NOMO-1 treated with DMSO at 0.1 percent for 48 hours (cell line): ENCODE measurements around the gene ZNF792.
"Not testable (repeated sequence)": the region's sequence is repeated elsewhere in the genome, so short reads cannot be mapped to it uniquely, and the experiment has no call there.

Experiments used
- DNase-seq: peaks from one replicate; lab custom pipeline; 2025; ENCODE audit not compliant: unreplicated experiment; lab: John Stamatoyannopoulos, UW

The ZNF792 gene

GRCh38 chr19:34963573-34964406 is at the start of gene ZNF792:
Gene ZNF792 (minus strand): TSS chr19:34964229. CDS start chr19:34963662, 567 bp downstream.
- peak; percentile 43 for DNase-seq

GRCh38 chr19:35013041-35013819 is 49.2 kb upstream of the ZNF792 start:
- DNase-seq: peak; percentile 26

- DNase-seq: no peak
These were observed 48.0 kb upstream of the ZNF792 start for GRCh38 chr19:35011737-35012682.

GRCh38 chr19:35011091-35011689 is 47.2 kb upstream of the ZNF792 start:
- no peak for DNase-seq

GRCh38 chr19:35009424-35010415 is 45.7 kb upstream of the ZNF792 start:
- DNase-seq: no peak

GRCh38 chr19:35008891-35009341 is 44.9 kb upstream of the ZNF792 start:
- no peak for DNase-seq

- not testable (repeated sequence) for DNase-seq
These were observed 43.4 kb upstream of the ZNF792 start for GRCh38 chr19:35007427-35007826.

- DNase-seq: no peak
These were observed 43.0 kb upstream of the ZNF792 start for GRCh38 chr19:35006999-35007365.

GRCh38 chr19:35006342-35006998 is 42.4 kb upstream of the ZNF792 start:
- no peak for DNase-seq

GRCh38 chr19:35006007-35006341 is 41.9 kb upstream of the ZNF792 start:
- DNase-seq: not testable (repeated sequence)

GRCh38 chr19:35005256-35005977 is 41.4 kb upstream of the ZNF792 start:
- no peak for DNase-seq

- no peak for DNase-seq
These were observed 40.7 kb upstream of the ZNF792 start for GRCh38 chr19:35004517-35005255.

- DNase-seq: no peak
These were observed 38.1 kb upstream of the ZNF792 start for GRCh38 chr19:35002037-35002535.

GRCh38 chr19:35000647-35001501 is 36.8 kb upstream of the ZNF792 start:
- no peak for DNase-seq

- no peak for DNase-seq
These were observed 36.3 kb upstream of the ZNF792 start for GRCh38 chr19:35000338-35000646.

- peak; percentile 62 for DNase-seq
These were observed 35.7 kb upstream of the ZNF792 start, which contains the start of gene GRAMD1A for GRCh38 chr19:34999498-35000337. Gene GRAMD1A (plus strand): TSS chr19:35000323. CDS start chr19:35000479, 156 bp downstream.
